Measurements from ENCODE around the gene IGF1. TPM values are rescaled to one million over a fixed set of nuclear protein-coding genes. Genes with fewer than 3 reads are reported as not detected.
"Not testable (repeated sequence)": the region's sequence is repeated elsewhere in the genome, so short reads cannot be mapped to it uniquely, and the experiment has no call there.

The IGF1 gene
- total and polyA plus RNA-seq, 12 donors, result 1.7 to 28.4 (median 16.5) TPM

- no peak for TF ChIP-seq POLR2A (IDR thresholded peaks at IDR 0.05)
- TF ChIP-seq, protein P1, sequence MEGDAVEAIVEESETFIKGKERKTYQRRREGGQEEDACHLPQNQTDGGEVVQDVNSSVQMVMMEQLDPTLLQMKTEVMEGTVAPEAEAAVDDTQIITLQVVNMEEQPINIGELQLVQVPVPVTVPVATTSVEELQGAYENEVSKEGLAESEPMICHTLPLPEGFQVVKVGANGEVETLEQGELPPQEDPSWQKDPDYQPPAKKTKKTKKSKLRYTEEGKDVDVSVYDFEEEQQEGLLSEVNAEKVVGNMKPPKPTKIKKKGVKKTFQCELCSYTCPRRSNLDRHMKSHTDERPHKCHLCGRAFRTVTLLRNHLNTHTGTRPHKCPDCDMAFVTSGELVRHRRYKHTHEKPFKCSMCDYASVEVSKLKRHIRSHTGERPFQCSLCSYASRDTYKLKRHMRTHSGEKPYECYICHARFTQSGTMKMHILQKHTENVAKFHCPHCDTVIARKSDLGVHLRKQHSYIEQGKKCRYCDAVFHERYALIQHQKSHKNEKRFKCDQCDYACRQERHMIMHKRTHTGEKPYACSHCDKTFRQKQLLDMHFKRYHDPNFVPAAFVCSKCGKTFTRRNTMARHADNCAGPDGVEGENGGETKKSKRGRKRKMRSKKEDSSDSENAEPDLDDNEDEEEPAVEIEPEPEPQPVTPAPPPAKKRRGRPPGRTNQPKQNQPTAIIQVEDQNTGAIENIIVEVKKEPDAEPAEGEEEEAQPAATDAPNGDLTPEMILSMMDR (IDR thresholded peaks at IDR 0.05), result no peak
- no peak overlapping the region for H3K4me3 ChIP-seq
- 46 to 68% (median 50%) methylated on average over 2 of the region's 2 CpGs for WGBS, 4 donors
- no peak for DNase-seq
- no peaks in the 10 kb centered on the region for H3K4me1 ChIP-seq (replicated peaks in 1 of 2)
- no peaks in the 10 kb centered on the region for H3K9me3 ChIP-seq (replicated peaks in 1 of 3)
- H3K36me3 ChIP-seq (replicated peaks in 1 of 2), result no peaks in the 10 kb centered on the region
- H3K27me3 ChIP-seq, result no peaks in the 10 kb centered on the region
- intact Hi-C loops (cut with DNase I), result no loop called here
- H3K27ac ChIP-seq, result no peak overlapping the region
Observed at GRCh38 chr12:102369876-102370275, 110.5 kb downstream of the IGF1 start.

DNA sequence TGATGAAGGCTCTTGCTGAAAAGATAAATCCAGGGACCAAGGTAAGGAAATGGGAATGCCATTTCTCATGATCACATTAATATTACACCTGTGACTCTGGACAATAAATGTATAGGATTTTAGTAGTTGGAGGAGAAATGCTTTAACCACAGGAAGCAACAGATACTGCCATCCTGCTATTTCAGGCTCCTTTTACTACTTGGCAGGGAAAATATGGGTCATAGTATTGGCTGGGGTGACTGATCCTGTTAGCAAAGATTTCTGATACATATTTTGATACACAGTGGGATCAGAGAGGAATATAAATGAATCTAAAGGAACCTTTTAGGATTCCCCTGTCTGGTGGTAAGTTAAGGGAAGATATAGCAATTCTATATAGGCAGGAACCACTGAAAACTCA, 115.0 kb downstream of the IGF1 start:
- DNase-seq, result no peak
- H3K36me3 ChIP-seq (replicated peaks in 1 of 2), result no peaks in the 10 kb centered on the region
- no peaks in the 10 kb centered on the region for H3K27me3 ChIP-seq
- H3K27ac ChIP-seq, result no peak overlapping the region
- no peaks in the 10 kb centered on the region for H3K9me3 ChIP-seq (replicated peaks in 1 of 3)
- no peak for TF ChIP-seq POLR2A (IDR thresholded peaks at IDR 0.05)
- TF ChIP-seq, protein P1 (IDR thresholded peaks at IDR 0.05), result no peak
- intact Hi-C loops (cut with DNase I), result no loop called here
- no peak overlapping the region for H3K4me3 ChIP-seq
- no peaks in the 10 kb centered on the region for H3K4me1 ChIP-seq (replicated peaks in 1 of 2)

GRCh38 chr12:102364709-102365108, 115.7 kb downstream of the IGF1 start:
- TF ChIP-seq, protein P1 (IDR thresholded peaks at IDR 0.05), result no peak
- TF ChIP-seq POLR2A (IDR thresholded peaks at IDR 0.05), result no peak

GRCh38 chr12:102356690-102357089, 123.7 kb downstream of the IGF1 start:
- 70 to 80% (median 75%) methylated on average over 2 of the region's 2 CpGs for WGBS, 4 donors
- intact Hi-C loops (cut with DNase I), result no loop called here

More at GRCh38 chr12:102364709-102365108, 115.7 kb downstream of the IGF1 start:
- Histone ChIP-seq H3K27me3 (no peaks in the 10 kb centered on the region), H3K4me1 (replicated peaks in 1 of 2) (no peaks in the 10 kb centered on the region), H3K9me3 (replicated peaks in 1 of 3) (no peaks in the 10 kb centered on the region), H3K27ac (no peak overlapping the region), H3K4me3 (no peak overlapping the region), H3K36me3 (replicated peaks in 1 of 2) (no peaks in the 10 kb centered on the region)
- DNase-seq, result no peak
- intact Hi-C loops (cut with DNase I), result no loop called here
- 79 to 92% (median 84%) methylated on average over 1 of the region's 1 CpG for WGBS, 4 donors

GRCh38 chr12:102354281-102354680, 126.1 kb downstream of the IGF1 start:
- H3K27me3 ChIP-seq; H3K4me1 ChIP-seq (replicated peaks in 1 of 2); H3K9me3 ChIP-seq (replicated peaks in 1 of 3); H3K4me3 ChIP-seq; H3K36me3 ChIP-seq (replicated peaks in 1 of 2); H3K27ac ChIP-seq; DNase-seq; intact Hi-C loops (cut with DNase I): not testable (repeated sequence)
- 67 to 89% (median 84%) methylated on average over 1 of the region's 1 CpG for WGBS, 4 donors

More at GRCh38 chr12:102356690-102357089, 123.7 kb downstream of the IGF1 start:
- no peak overlapping the region for H3K4me3 ChIP-seq
- peaks cover 0 to 4% (median 0%) of the 10 kb centered on the region in 3 donors for H3K9me3 ChIP-seq (replicated peaks in 1 of 3)
- H3K4me1 ChIP-seq (replicated peaks in 1 of 2), result no peaks in the 10 kb centered on the region
- no peaks in the 10 kb centered on the region for H3K36me3 ChIP-seq (replicated peaks in 1 of 2)
- H3K27ac ChIP-seq, result no peak overlapping the region
- TF ChIP-seq, protein P1 (IDR thresholded peaks at IDR 0.05), result no peak
- no peak for TF ChIP-seq POLR2A (IDR thresholded peaks at IDR 0.05)
- no peaks in the 10 kb centered on the region for H3K27me3 ChIP-seq
- no peak for DNase-seq

All from adrenal gland (tissue), 12 donors.